Trophoblast cell (in vitro differentiated cells and primary cell): ENCODE measurements around the gene ETNPPL.

Experiments used
- DNase-seq, 2 donors: peaks; one replicate each; pipeline ENCODE4 v3.0.0-alpha.2; 2016
- H2AFZ ChIP-seq: 2 replicates; pipeline ENCODE4 v1.6.1; 2013; ENCODE audit warnings: low read length, moderate library complexity, mild to moderate bottlenecking; ENCODE audit not compliant: insufficient read depth, poor library complexity
- H2AK5ac ChIP-seq: 2 replicates; pipeline ENCODE4 v1.6.1; 2013; ENCODE audit warnings: mild to moderate bottlenecking, low read length
- H2BK120ac ChIP-seq: 2 replicates; pipeline ENCODE4 v1.6.1; 2013; ENCODE audit warnings: low read length, mild to moderate bottlenecking, moderate library complexity; ENCODE audit not compliant: insufficient read depth, poor library complexity
- H2BK12ac ChIP-seq: 2 replicates; pipeline ENCODE4 v1.6.1; 2013; ENCODE audit warnings: mild to moderate bottlenecking, low read length, moderate library complexity
- H2BK5ac ChIP-seq: 2 replicates; pipeline ENCODE4 v1.6.1; 2013; ENCODE audit warnings: low read length, low read depth, moderate library complexity, mild to moderate bottlenecking; ENCODE audit not compliant: poor library complexity
- H3K14ac ChIP-seq: 2 replicates; pipeline ENCODE4 v1.6.1; 2013; ENCODE audit warnings: mild to moderate bottlenecking, low read length
- H3K18ac ChIP-seq: 2 replicates; pipeline ENCODE4 v1.6.1; 2013; ENCODE audit warnings: mild to moderate bottlenecking, low read length
- H3K23ac ChIP-seq: 2 replicates; pipeline ENCODE4 v1.6.1; 2013; ENCODE audit warnings: low read length
- H3K27ac ChIP-seq: 2 replicates; pipeline ENCODE4 v1.5.1; 2013; ENCODE audit warnings: low read depth, mild to moderate bottlenecking, inconsistent platforms, low read length, moderate library complexity
- H3K27me3 ChIP-seq: 2 replicates; pipeline ENCODE4 v1.6.1; 2013; ENCODE audit warnings: inconsistent platforms, mild to moderate bottlenecking, low read length, moderate library complexity; ENCODE audit not compliant: insufficient read depth
- H3K36me3 ChIP-seq, 2 experiments: 1 replicate in 1 of 2; 2 replicates in 1 of 2; pipeline ENCODE4 v1.6.1; 2013; ENCODE audit warnings: low read length in 2 of 2, mild to moderate bottlenecking in 2 of 2, moderate library complexity in 1 of 2; ENCODE audit not compliant: insufficient read depth in 2 of 2, control insufficient read depth in 1 of 2
- H3K4ac ChIP-seq: 2 replicates; pipeline ENCODE4 v1.6.1; 2013; ENCODE audit warnings: low read depth, mild to moderate bottlenecking, low read length, moderate library complexity
- H3K4me1 ChIP-seq, 2 experiments: 1 replicate in 1 of 2; 2 replicates in 1 of 2; pipeline ENCODE4 v1.6.1; 2013; ENCODE audit warnings: low read length in 2 of 2, mild to moderate bottlenecking in 2 of 2, moderate library complexity in 1 of 2; ENCODE audit not compliant: insufficient read depth in 2 of 2, control insufficient read depth in 1 of 2
- H3K4me2 ChIP-seq: 2 replicates; pipeline ENCODE4 v1.6.1; 2013; ENCODE audit warnings: inconsistent platforms, mild to moderate bottlenecking, low read length, moderate library complexity
- H3K4me3 ChIP-seq: 2 replicates; pipeline ENCODE4 v1.5.1; 2013; ENCODE audit warnings: mild to moderate bottlenecking, low read depth, low read length, inconsistent platforms
- H3K79me1 ChIP-seq: one replicate; pipeline ENCODE4 v1.6.1; 2013; ENCODE audit warnings: low read length
- H3K79me2 ChIP-seq: 2 replicates; pipeline ENCODE4 v1.6.1; 2013; ENCODE audit warnings: low read length, mild to moderate bottlenecking; ENCODE audit not compliant: control insufficient read depth, insufficient read depth, poor library complexity
- H3K9ac ChIP-seq: 2 replicates; pipeline ENCODE4 v1.6.1; 2013; ENCODE audit warnings: mild to moderate bottlenecking, low read length
- H3K9me3 ChIP-seq: 2 replicates; pipeline ENCODE4 v1.6.1; 2013; ENCODE audit warnings: low read depth, mild to moderate bottlenecking, control low read depth, inconsistent platforms, low read length; ENCODE audit not compliant: insufficient read depth
- H4K12ac ChIP-seq: 2 replicates; pipeline ENCODE4 v1.6.1; 2013; ENCODE audit warnings: low read depth, mild to moderate bottlenecking, low read length, moderate library complexity
- H4K8ac ChIP-seq: 2 replicates; pipeline ENCODE4 v1.6.1; 2013; ENCODE audit warnings: low read depth, mild to moderate bottlenecking, low read length, moderate library complexity
- H4K91ac ChIP-seq: one replicate; pipeline ENCODE4 v1.6.1; 2013; ENCODE audit warnings: low read depth, mild to moderate bottlenecking, low read length, moderate library complexity
- WGBS: extraction: QIAGEN DNeasy Blood & Tissue Kit; methylation state at CpG from one replicate; pipeline ENCODE4 v1.1.7; 2013; ENCODE audit warnings: missing lambda C conversion rate; ENCODE audit not compliant: insufficient read length, insufficient coverage; ENCODE audit errors: extremely low coverage; 5-methylcytosine and 5-hydroxymethylcytosine counted together

ETNPPL gene

GRCh38 chr4:108799306-108799705 lies 36.5 kb upstream of the ETNPPL start:
- no peak overlapping the region for H3K4ac ChIP-seq

GRCh38 chr4:108796173-108796572 lies 33.3 kb upstream of the ETNPPL start:
- Histone ChIP-seq H3K14ac (no peak overlapping the region), H4K91ac (no peak overlapping the region), H4K8ac (no peak overlapping the region), H3K4me3 (no peak overlapping the region), H2BK120ac (no peak overlapping the region), H3K27ac (no peak overlapping the region), H4K12ac (no peak overlapping the region), H3K9me3 (no peaks in the 10 kb centered on the region), H2BK5ac (no peak overlapping the region), H3K23ac (no peak overlapping the region), H3K4me1 (peaks cover 0 to 3% of the 10 kb centered on the region in 2 experiments), H2AFZ (no peak overlapping the region), H3K36me3 (no peaks in the 10 kb centered on the region), H3K79me2 (no peaks in the 10 kb centered on the region), H3K18ac (no peak overlapping the region), H3K4ac (no peak overlapping the region), H3K79me1 (no peaks in the 10 kb centered on the region), H2AK5ac (no peak overlapping the region), H3K9ac (no peak overlapping the region), H3K27me3 (no peaks in the 10 kb centered on the region), H2BK12ac (no peak overlapping the region), H3K4me2 (no peak overlapping the region)
- no CpG with 5 or more reads among the region's 3 CpGs for WGBS
- no peak for DNase-seq

More at GRCh38 chr4:108799306-108799705, 36.5 kb upstream of the ETNPPL start:
- H3K14ac ChIP-seq, result no peak overlapping the region
- no peak overlapping the region for H3K9ac ChIP-seq
- no peaks in the 10 kb centered on the region for H3K9me3 ChIP-seq
- no peaks in the 10 kb centered on the region for H3K36me3 ChIP-seq
- DNase-seq, result peak; percentile 16 to 34
- WGBS, result no CpG with 5 or more reads among the region's 5 CpGs
- no peak overlapping the region for H4K8ac ChIP-seq
- no peak overlapping the region for H3K4me2 ChIP-seq
- H3K27ac ChIP-seq, result no peak overlapping the region
- no peak overlapping the region for H3K4me3 ChIP-seq
- no peak overlapping the region for H4K12ac ChIP-seq
- H2AFZ ChIP-seq, result no peak overlapping the region
- H3K79me1 ChIP-seq, result no peaks in the 10 kb centered on the region
- no peak overlapping the region for H3K18ac ChIP-seq
- H3K23ac ChIP-seq, result no peak overlapping the region
- H3K4me1 ChIP-seq, result no peaks in the 10 kb centered on the region
- H2BK120ac ChIP-seq, result no peak overlapping the region
- H2AK5ac ChIP-seq, result no peak overlapping the region
- no peak overlapping the region for H2BK5ac ChIP-seq
- H3K79me2 ChIP-seq, result no peaks in the 10 kb centered on the region
- H4K91ac ChIP-seq, result no peak overlapping the region
- no peak overlapping the region for H2BK12ac ChIP-seq
- H3K27me3 ChIP-seq, result no peaks in the 10 kb centered on the region

- DNase-seq, result no peak
- Histone ChIP-seq H2AK5ac (no peak overlapping the region), H2BK5ac (no peak overlapping the region), H3K4me2 (no peak overlapping the region), H3K79me2 (no peaks in the 10 kb centered on the region), H4K91ac (no peak overlapping the region), H3K4me1 (peaks cover 0 to 3% of the 10 kb centered on the region in 2 experiments), H2BK120ac (no peak overlapping the region), H3K27ac (no peak overlapping the region), H3K4me3 (no peak overlapping the region), H2AFZ (no peak overlapping the region), H2BK12ac (no peak overlapping the region), H4K8ac (no peak overlapping the region), H3K18ac (no peak overlapping the region), H3K27me3 (no peaks in the 10 kb centered on the region), H3K36me3 (no peaks in the 10 kb centered on the region), H3K79me1 (no peaks in the 10 kb centered on the region), H3K4ac (no peak overlapping the region), H3K9me3 (no peaks in the 10 kb centered on the region), H3K23ac (no peak overlapping the region), H3K9ac (no peak overlapping the region), H4K12ac (no peak overlapping the region), H3K14ac (no peak overlapping the region)
These were observed 32.9 kb upstream of the ETNPPL start for GRCh38 chr4:108795733-108796132.

GRCh38 chr4:108794136-108794535 lies 31.3 kb upstream of the ETNPPL start:
- no peak overlapping the region for H4K8ac ChIP-seq
- no peaks in the 10 kb centered on the region for H3K79me2 ChIP-seq
- no peak overlapping the region for H4K12ac ChIP-seq
- H3K4me3 ChIP-seq, result no peak overlapping the region
- no peak overlapping the region for H3K4me2 ChIP-seq
- no peaks in the 10 kb centered on the region for H3K27me3 ChIP-seq
- H3K18ac ChIP-seq, result no peak overlapping the region
- H3K4me1 ChIP-seq, result peaks cover 0 to 3% of the 10 kb centered on the region in 2 experiments
- no peak overlapping the region for H3K23ac ChIP-seq
- no peaks in the 10 kb centered on the region for H3K9me3 ChIP-seq
- no peak overlapping the region for H2BK5ac ChIP-seq
- no peak overlapping the region for H3K14ac ChIP-seq
- WGBS, result no CpG with 5 or more reads among the region's 1 CpG
- no peak overlapping the region for H3K9ac ChIP-seq
- no peak overlapping the region for H2BK120ac ChIP-seq
- no peak overlapping the region for H4K91ac ChIP-seq
- no peaks in the 10 kb centered on the region for H3K79me1 ChIP-seq
- no peak overlapping the region for H2BK12ac ChIP-seq
- no peak overlapping the region for H2AK5ac ChIP-seq
- no peak overlapping the region for H3K4ac ChIP-seq
- H3K27ac ChIP-seq, result no peak overlapping the region
- no peaks in the 10 kb centered on the region for H3K36me3 ChIP-seq
- H2AFZ ChIP-seq, result no peak overlapping the region
- peak; percentile 18 to 84 for DNase-seq
